Neutrophil (primary cell): ENCODE data around the gene NEDD4L.

Experiments
- H3K27ac ChIP-seq: fragments of 200-600 bp; sonication (generic); 2 replicates; pipeline ENCODE4 v1.5.1; 2016; ENCODE audit warnings: mild to moderate bottlenecking, moderate library complexity
- H3K27me3 ChIP-seq: fragments of 200-600 bp; sonication (generic); 2 replicates; pipeline ENCODE4 v1.6.0; 2016; ENCODE audit warnings: mild to moderate bottlenecking
- H3K36me3 ChIP-seq: fragments of 200-600 bp; sonication (generic); 2 replicates; pipeline ENCODE4 v1.5.1; 2017
- H3K4me1 ChIP-seq, 2 experiments: fragments of 200-600 bp in 1 of 2; sonication (generic) in 1 of 2; 1 replicate in 1 of 2; 2 replicates in 1 of 2; pipeline versions ENCODE4 v1.5.1 to v1.6.1; 2013 to 2016; ENCODE audit warnings: low read depth in 1 of 2, low read length in 1 of 2, mild to moderate bottlenecking in 1 of 2, moderate library complexity in 1 of 2; ENCODE audit not compliant: control insufficient read depth in 1 of 2, insufficient read depth in 1 of 2
- H3K4me3 ChIP-seq, 2 experiments: fragments of 200-600 bp in 1 of 2; sonication (generic) in 1 of 2; 1 replicate in 1 of 2; 2 replicates in 1 of 2; pipeline ENCODE4 v1.5.1; 2013 to 2016; ENCODE audit warnings: low read depth in 1 of 2, low read length in 1 of 2, mild to moderate bottlenecking in 1 of 2, moderate library complexity in 1 of 2
- H3K9me3 ChIP-seq: fragments of 200-600 bp; sonication (generic); 2 replicates; pipeline ENCODE4 v1.5.1; 2016
- TF ChIP-seq, protein P1 (sequence below): fragments of 200-600 bp; sonication (generic); IDR thresholded peaks from 2 replicates; pipeline ENCODE4 v1.5.1; 2016; ENCODE audit warnings: antibody characterized with exemption

The NEDD4L gene

DNA sequence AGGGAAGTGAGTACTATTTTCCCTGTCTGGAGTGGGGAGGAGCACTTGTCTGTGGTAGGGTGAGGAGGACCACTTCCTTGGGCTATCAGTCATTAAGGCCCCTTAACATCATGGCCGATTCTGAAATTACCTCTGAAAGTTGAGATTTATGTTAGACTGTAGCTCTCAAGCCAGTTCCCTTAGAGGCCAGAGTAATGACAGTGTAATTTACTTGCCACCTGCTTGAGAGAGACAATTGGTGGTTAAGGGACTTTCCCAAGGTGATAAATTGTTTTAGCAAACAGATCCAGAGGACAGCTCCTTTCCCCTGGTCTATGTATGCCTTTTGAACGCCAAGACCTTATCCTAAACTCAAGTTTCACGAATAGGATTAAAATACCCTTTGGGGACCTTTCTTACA, 56.1 kb downstream of the NEDD4L start:
- Histone ChIP-seq H3K36me3 (no peaks in the 10 kb centered on the region), H3K4me3 (no peak overlapping the region), H3K4me1 (no peaks in the 10 kb centered on the region), H3K27ac (no peak overlapping the region), H3K27me3 (peaks cover 38% of the 10 kb centered on the region), H3K9me3 (no peaks in the 10 kb centered on the region)
- TF ChIP-seq, protein P1, sequence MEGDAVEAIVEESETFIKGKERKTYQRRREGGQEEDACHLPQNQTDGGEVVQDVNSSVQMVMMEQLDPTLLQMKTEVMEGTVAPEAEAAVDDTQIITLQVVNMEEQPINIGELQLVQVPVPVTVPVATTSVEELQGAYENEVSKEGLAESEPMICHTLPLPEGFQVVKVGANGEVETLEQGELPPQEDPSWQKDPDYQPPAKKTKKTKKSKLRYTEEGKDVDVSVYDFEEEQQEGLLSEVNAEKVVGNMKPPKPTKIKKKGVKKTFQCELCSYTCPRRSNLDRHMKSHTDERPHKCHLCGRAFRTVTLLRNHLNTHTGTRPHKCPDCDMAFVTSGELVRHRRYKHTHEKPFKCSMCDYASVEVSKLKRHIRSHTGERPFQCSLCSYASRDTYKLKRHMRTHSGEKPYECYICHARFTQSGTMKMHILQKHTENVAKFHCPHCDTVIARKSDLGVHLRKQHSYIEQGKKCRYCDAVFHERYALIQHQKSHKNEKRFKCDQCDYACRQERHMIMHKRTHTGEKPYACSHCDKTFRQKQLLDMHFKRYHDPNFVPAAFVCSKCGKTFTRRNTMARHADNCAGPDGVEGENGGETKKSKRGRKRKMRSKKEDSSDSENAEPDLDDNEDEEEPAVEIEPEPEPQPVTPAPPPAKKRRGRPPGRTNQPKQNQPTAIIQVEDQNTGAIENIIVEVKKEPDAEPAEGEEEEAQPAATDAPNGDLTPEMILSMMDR: no peak

DNA sequence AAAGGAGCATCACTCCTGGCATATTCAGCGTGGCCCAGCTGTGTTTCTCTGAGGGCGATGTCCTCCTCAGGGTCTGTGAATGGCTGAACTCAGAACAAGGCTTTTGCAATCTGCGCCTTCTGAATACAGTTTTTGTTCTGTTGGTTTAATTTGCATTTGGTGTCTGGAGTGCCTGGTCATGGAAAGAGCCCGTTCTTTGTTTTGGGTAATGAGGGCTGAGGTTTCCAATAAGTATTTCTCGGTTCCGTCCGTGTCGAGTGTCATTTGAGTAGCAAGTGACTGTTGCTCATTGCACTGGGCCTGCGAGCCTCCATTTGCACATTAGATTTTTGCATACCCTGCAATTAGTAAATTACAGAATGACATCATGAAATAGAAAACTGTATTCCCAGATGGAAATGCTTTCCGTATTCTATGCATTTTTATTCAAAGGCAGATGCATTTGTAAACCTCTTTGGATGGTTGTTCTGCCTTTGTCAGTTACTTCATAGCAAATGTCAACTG, 57.3 kb downstream of the NEDD4L start:
- Histone ChIP-seq H3K4me3 (no peak overlapping the region), H3K36me3 (no peaks in the 10 kb centered on the region), H3K27me3 (peaks cover 49% of the 10 kb centered on the region), H3K4me1 (no peaks in the 10 kb centered on the region), H3K27ac (no peak overlapping the region), H3K9me3 (no peaks in the 10 kb centered on the region)
- TF ChIP-seq, protein P1: no peak

DNA sequence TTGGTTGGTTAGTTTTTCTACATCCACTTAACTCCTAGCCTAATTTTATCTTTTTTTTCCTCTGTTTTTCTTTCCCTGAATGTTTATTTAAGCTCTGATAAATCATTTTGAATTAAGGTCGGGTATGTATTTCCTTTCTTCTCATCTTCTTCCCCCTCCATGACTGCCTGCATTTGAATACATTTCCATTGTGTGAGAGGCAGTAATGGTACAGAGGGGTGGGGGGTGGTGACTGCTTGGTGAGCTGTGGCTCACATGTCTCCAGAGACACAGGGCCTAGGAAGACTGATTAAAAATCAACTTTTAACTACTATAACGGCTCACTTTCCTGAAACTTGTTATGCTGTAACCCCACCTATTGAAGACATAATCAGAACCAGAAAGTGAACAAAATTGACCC, 58.0 kb downstream of the NEDD4L start:
- TF ChIP-seq, protein P1: no peak
- no peaks in the 10 kb centered on the region for H3K36me3 ChIP-seq
- H3K4me1 ChIP-seq: no peaks in the 10 kb centered on the region
- no peak overlapping the region for H3K27ac ChIP-seq
- no peaks in the 10 kb centered on the region for H3K9me3 ChIP-seq
- H3K27me3 ChIP-seq: peaks cover 50% of the 10 kb centered on the region
- no peak overlapping the region for H3K4me3 ChIP-seq

DNA sequence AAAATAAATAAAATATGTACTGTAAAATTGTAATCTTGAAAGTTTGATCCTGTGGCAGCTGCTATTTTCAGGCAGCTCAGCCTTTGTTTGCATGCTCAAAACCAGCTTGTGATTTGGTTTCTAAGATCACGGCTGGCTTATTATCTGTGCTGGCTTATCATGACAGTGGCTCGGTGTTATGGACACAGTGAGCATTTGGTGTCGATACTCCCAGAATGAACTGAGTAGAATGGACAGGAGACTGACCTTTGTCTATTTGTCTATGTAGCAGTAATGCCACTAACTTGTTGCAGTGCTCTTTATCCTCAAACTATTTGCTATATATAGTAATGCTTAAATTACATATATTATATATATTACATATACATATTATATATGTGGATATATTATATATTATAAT, 58.8 kb downstream of the NEDD4L start:
- Histone ChIP-seq H3K4me1 (no peaks in the 10 kb centered on the region), H3K27ac (no peak overlapping the region), H3K27me3 (peaks cover 50% of the 10 kb centered on the region), H3K4me3 (no peak overlapping the region), H3K9me3 (no peaks in the 10 kb centered on the region), H3K36me3 (no peaks in the 10 kb centered on the region)
- TF ChIP-seq, protein P1: no peak

DNA sequence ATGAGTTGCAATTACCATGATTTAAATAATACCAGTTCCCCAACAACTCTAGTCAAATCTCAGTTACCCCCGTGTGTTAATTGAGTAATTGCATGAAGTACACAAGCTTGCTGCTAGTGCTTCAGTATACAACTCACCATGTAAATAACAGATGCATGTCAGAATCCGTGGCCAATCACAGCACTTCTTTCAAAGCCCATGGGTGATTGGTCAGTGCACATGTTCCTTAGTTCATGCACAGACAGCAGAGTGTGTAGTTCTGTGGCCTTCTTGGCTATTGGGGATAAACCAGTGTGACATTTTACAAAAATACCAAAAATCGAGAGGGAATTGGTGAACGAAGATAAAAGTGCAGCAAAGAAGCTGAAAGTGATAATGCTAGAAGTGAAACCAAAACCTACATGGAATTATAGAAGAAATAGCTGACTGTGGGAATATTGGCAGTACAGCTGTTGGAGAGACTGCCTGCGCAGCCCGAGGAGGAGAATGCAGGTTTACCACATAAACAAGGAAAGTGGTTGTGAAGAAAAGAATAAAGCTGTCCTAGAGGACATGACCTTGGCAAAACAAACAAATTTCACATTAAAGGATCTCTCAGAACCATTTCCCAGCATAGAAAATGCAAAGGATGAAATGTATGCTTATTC, 59.4 kb downstream of the NEDD4L start:
- H3K27me3 ChIP-seq: peaks cover 50% of the 10 kb centered on the region
- TF ChIP-seq, protein P1: no peak
- H3K4me1 ChIP-seq: no peaks in the 10 kb centered on the region
- H3K9me3 ChIP-seq: no peaks in the 10 kb centered on the region
- H3K4me3 ChIP-seq: no peak overlapping the region
- H3K27ac ChIP-seq: no peak overlapping the region
- H3K36me3 ChIP-seq: no peaks in the 10 kb centered on the region
